ENCODE measurements around the gene TTC7B. TPM values are rescaled to one million over a fixed set of nuclear protein-coding genes. Genes with fewer than 3 reads are reported as not detected.

The TTC7B gene
- total and polyA plus RNA-seq, 2 donors (not counting 3 experiments of a cell fraction or from before 2014, with no cell fraction given): 46.8 to 76.5 TPM

GRCh38 chr14:90629471-90629870, 186.8 kb downstream of the TTC7B start:
- H2AFZ ChIP-seq (ENCODE audit: low read depth, low read length): no peak overlapping the region
- no peak overlapping the region for H3K4me3 ChIP-seq (replicated peaks in 1 of 3; ENCODE audit: insufficient read depth in 1 of 3, low read depth in 1 of 3, low read length in 3 of 3)
- H3K4me2 ChIP-seq (ENCODE audit: insufficient read depth, low read length): no peak overlapping the region
- no peak overlapping the region for H3K9ac ChIP-seq (replicated peaks; ENCODE audit: extremely low read depth, insufficient read depth, low read length)
- POLR2A ChIA-PET: no interaction called here
- H3K4me1 ChIP-seq (ENCODE audit: control insufficient read depth, extremely low read depth, insufficient read depth, low read length): peaks cover 13% of the 10 kb centered on the region
- no peaks in the 10 kb centered on the region for H3K9me3 ChIP-seq (replicated peaks; ENCODE audit: control insufficient read depth, insufficient read depth, low read length)
- FAIRE-seq (no peak), DNase-seq (ENCODE audit: low read depth, low spot score) (no peak)
- intact Hi-C loops (cut with micrococcal nuclease) (no loop called here), dilution Hi-C loops (cut with MboI; ENCODE audit: extremely low pct_ligation_motif_present, low sequenced_read_pairs) (no loop called here)
- H4K20me1 ChIP-seq (replicated peaks; ENCODE audit: control insufficient read depth, extremely low read depth, insufficient read depth, low read length): no peaks in the 10 kb centered on the region
- H3K27ac ChIP-seq (ENCODE audit: insufficient read depth, low read depth, low read length): no peak overlapping the region
- H3K36me3 ChIP-seq (ENCODE audit: control insufficient read depth in 2 of 2, extremely low read depth in 1 of 2, insufficient read depth in 2 of 2, low read length in 2 of 2): no peaks in the 10 kb centered on the region
- CTCF ChIA-PET: interaction anchor here (2.3 kb wide), 1 partner anchor 13 kb away, joined by 8 read pairs; no protein-coding TSS in a partner anchor
- H3K9me1 ChIP-seq (replicated peaks; ENCODE audit: control insufficient read depth, extremely low read depth, insufficient read depth, low read length): no peaks in the 10 kb centered on the region
- no TSS peak for BruUV-seq (replicated peaks)
- no peak for TF ChIP-seq JUN (IDR thresholded peaks at IDR 0.05; ENCODE audit: borderline replicate concordance, insufficient read depth, insufficient read length, low read depth)
- TF ChIP-seq EZH2 (IDR thresholded peaks at IDR 0.05; ENCODE audit: borderline replicate concordance, low read depth, low read length, severe bottlenecking): no peak
- no peak for TF ChIP-seq GATA2 (IDR thresholded peaks at IDR 0.05; ENCODE audit: insufficient read depth, insufficient read length, low read depth, low read length)
- no peak for TF ChIP-seq MYC (IDR thresholded peaks at IDR 0.05; ENCODE audit: low read depth, low read length)
- TF ChIP-seq CTCF (IDR thresholded peaks at IDR 0.05; ENCODE audit: extremely low read depth in 1 of 2, insufficient read depth in 1 of 2, low read depth in 1 of 2, low read length in 2 of 2): no peak
- no peak for TF ChIP-seq POLR2A (IDR thresholded peaks at IDR 0.05; ENCODE audit: low read depth, low read length)
- TF ChIP-seq MAX (IDR thresholded peaks at IDR 0.05; ENCODE audit: insufficient read depth, insufficient read length): no peak
- TF ChIP-seq POLR2AphosphoS5 (IDR thresholded peaks at IDR 0.05; ENCODE audit: insufficient read depth, low read depth, low read length): no peak
- no peak for TF ChIP-seq FOS (IDR thresholded peaks at IDR 0.05; ENCODE audit: borderline replicate concordance, insufficient read depth, low read length)
- H3K27me3 ChIP-seq (ENCODE audit: control insufficient read depth in 2 of 2, insufficient read depth in 2 of 2, low read length in 2 of 2): no peaks in the 10 kb centered on the region
- no peaks in the 10 kb centered on the region for H3K79me2 ChIP-seq (ENCODE audit: control insufficient read depth, insufficient read depth, low read length)

All from endothelial cell of umbilical vein (primary cell).